ENCODE results near the gene SPATA16. TPM values are rescaled to one million over a fixed set of nuclear protein-coding genes. Genes with fewer than 3 reads are reported as not detected.
"Not testable (repeated sequence)": the region's sequence is repeated elsewhere in the genome, so short reads cannot be mapped to it uniquely, and the experiment has no call there.

Gene SPATA16
- polyA plus RNA-seq, 1 donor: not detected

- no peak for DNase-seq (ENCODE audit: low read depth)
These were observed 136.4 kb downstream of the SPATA16 start for GRCh38 chr3:173004681-173005080.

GRCh38 chr3:173003956-173004355, 137.1 kb downstream of the SPATA16 start:
- no peak for DNase-seq (ENCODE audit: low read depth)

- no peak for DNase-seq (ENCODE audit: low read depth)
These were observed 137.6 kb downstream of the SPATA16 start for GRCh38 chr3:173003471-173003870.

- DNase-seq (ENCODE audit: low read depth): no peak
These were observed 139.4 kb downstream of the SPATA16 start for GRCh38 chr3:173001622-173002021.

- DNase-seq (ENCODE audit: low read depth): no peak
These were observed 140.5 kb downstream of the SPATA16 start for GRCh38 chr3:173000553-173000952.

GRCh38 chr3:172993412-172993811, 147.6 kb downstream of the SPATA16 start:
- no peak for DNase-seq (ENCODE audit: low read depth)

GRCh38 chr3:172991424-172991996, 149.5 kb downstream of the SPATA16 start:
- DNase-seq (ENCODE audit: low read depth): no peak

- DNase-seq (ENCODE audit: low read depth): no peak
These were observed 151.7 kb downstream of the SPATA16 start for GRCh38 chr3:172989373-172989772.

- no peak for DNase-seq (ENCODE audit: low read depth)
These were observed 153.8 kb downstream of the SPATA16 start for GRCh38 chr3:172987273-172987672.

GRCh38 chr3:172984914-172985313, 156.1 kb downstream of the SPATA16 start:
- DNase-seq (ENCODE audit: low read depth): no peak

GRCh38 chr3:172982736-172983364, 158.2 kb downstream of the SPATA16 start:
- DNase-seq (ENCODE audit: low read depth): no peak

GRCh38 chr3:172981407-172981983, 159.5 kb downstream of the SPATA16 start:
- DNase-seq (ENCODE audit: low read depth): no peak

GRCh38 chr3:172980849-172981248, 160.2 kb downstream of the SPATA16 start:
- no peak for DNase-seq (ENCODE audit: low read depth)

GRCh38 chr3:172977696-172978095, 163.3 kb downstream of the SPATA16 start:
- no peak for DNase-seq (ENCODE audit: low read depth)

GRCh38 chr3:172974969-172975368, 166.1 kb downstream of the SPATA16 start:
- no peak for DNase-seq (ENCODE audit: low read depth)

- no peak for DNase-seq (ENCODE audit: low read depth)
These were observed 167.2 kb downstream of the SPATA16 start for GRCh38 chr3:172973799-172974198.

- DNase-seq (ENCODE audit: low read depth): no peak
These were observed 168.3 kb downstream of the SPATA16 start for GRCh38 chr3:172972717-172973116.

GRCh38 chr3:172972067-172972466, 169.0 kb downstream of the SPATA16 start:
- DNase-seq (ENCODE audit: low read depth): no peak

GRCh38 chr3:172968646-172969045, 172.4 kb downstream of the SPATA16 start:
- DNase-seq (ENCODE audit: low read depth): no peak

GRCh38 chr3:172965256-172965655, 175.8 kb downstream of the SPATA16 start:
- no peak for DNase-seq (ENCODE audit: low read depth)

- not testable (repeated sequence) for DNase-seq (ENCODE audit: low read depth)
These were observed 180.3 kb downstream of the SPATA16 start for GRCh38 chr3:172960626-172961182.

GRCh38 chr3:172958565-172958964, 182.5 kb downstream of the SPATA16 start:
- DNase-seq (ENCODE audit: low read depth): no peak

- no peak for DNase-seq (ENCODE audit: low read depth)
These were observed 187.5 kb downstream of the SPATA16 start for GRCh38 chr3:172953571-172953970.

Measured in forelimb muscle (tissue), 1 donor.